Endothelial cell of umbilical vein (primary cell): ENCODE data around the gene C1QTNF8.

Experiments
- CTCF ChIP-seq, 2 donors: IDR thresholded peaks; 1 replicate in 1 of 2; 2 replicates in 1 of 2; pipeline ENCODE4 v1.5.1; 2011; ENCODE audit warnings: low read length in 2 of 2, mild to moderate bottlenecking in 2 of 2, moderate library complexity in 2 of 2, control low read depth in 1 of 2, inconsistent platforms in 1 of 2, low read depth in 1 of 2; ENCODE audit not compliant: insufficient read depth in 1 of 2; ENCODE audit errors: extremely low read depth in 1 of 2
- EZH2 ChIP-seq: IDR thresholded peaks from 2 replicates; pipeline ENCODE4 v1.6.1; 2012; ENCODE audit warnings: borderline replicate concordance, low read depth, mild to moderate bottlenecking, moderate library complexity, low read length, inconsistent platforms; ENCODE audit not compliant: severe bottlenecking
- MAX ChIP-seq: IDR thresholded peaks from 2 replicates; pipeline ENCODE4 v1.6.1; 2011; ENCODE audit not compliant: insufficient read depth, insufficient read length
- POLR2AphosphoS5 ChIP-seq: IDR thresholded peaks from 2 replicates; pipeline ENCODE4 v1.6.1; 2012; ENCODE audit warnings: low read depth, mild to moderate bottlenecking, control low read depth, low read length, moderate library complexity; ENCODE audit not compliant: insufficient read depth

GRCh38 chr16:1119129-1119528 is 23.1 kb upstream of the C1QTNF8 start:
- TF ChIP-seq MAX (no peak), CTCF (IDR thresholded peaks at IDR 0.05; ENCODE audit: extremely low read depth in 1 of 2, insufficient read depth in 1 of 2, low read depth in 1 of 2, low read length in 2 of 2) (no peak), EZH2 (no peak), POLR2AphosphoS5 (no peak)
